Keratinocyte (primary cell): ENCODE results near the gene LIMD2. TPM values are rescaled to one million over a fixed set of nuclear protein-coding genes. Genes with fewer than 3 reads are reported as not detected.

Experiments
- DNase-seq: peaks from one replicate; pipeline ENCODE4 v3.0.0-alpha.2; 2011; ENCODE audit warnings: low read depth, missing footprints, low spot score
- FAIRE-seq: peaks from 2 replicates; lab custom pipeline; 2011; peaks lifted over from hg19 to GRCh38; lab: Jason Lieb, UNC
- H2AFZ ChIP-seq: 2 replicates; pipeline ENCODE4 v1.6.0; 2012; ENCODE audit warnings: low read length, control low read depth, inconsistent platforms; ENCODE audit not compliant: control insufficient read depth
- H3K27ac ChIP-seq: 2 replicates; pipeline ENCODE4 v1.5.1; 2011; ENCODE audit warnings: low read length; ENCODE audit not compliant: control insufficient read depth, insufficient read depth
- H3K27me3 ChIP-seq: 3 replicates; pipeline ENCODE4 v1.6.0; 2011; ENCODE audit warnings: low read length; ENCODE audit not compliant: control insufficient read depth, insufficient read depth; ENCODE audit errors: extremely low read depth
- H3K36me3 ChIP-seq, 2 experiments: 2 replicates in 1 of 2; 3 replicates in 1 of 2; pipeline ENCODE4 v1.5.1; 2011; ENCODE audit warnings: low read length in 2 of 2, mild to moderate bottlenecking in 1 of 2; ENCODE audit not compliant: control insufficient read depth in 2 of 2, insufficient read depth in 2 of 2; ENCODE audit errors: extremely low read depth in 1 of 2
- H3K4me1 ChIP-seq: 3 replicates; pipeline ENCODE4 v1.5.1; 2011; ENCODE audit warnings: low read length; ENCODE audit not compliant: control insufficient read depth, insufficient read depth; ENCODE audit errors: extremely low read depth
- H3K4me2 ChIP-seq: 3 replicates; pipeline ENCODE4 v1.6.0; 2011; ENCODE audit warnings: low read depth, low read length; ENCODE audit not compliant: control insufficient read depth, insufficient read depth; ENCODE audit errors: extremely low read depth
- H3K4me3 ChIP-seq, 3 experiments: fragments of 200-600 bp in 1 of 3; sonication (generic) in 1 of 3; 2 replicates in 2 of 3; 3 replicates in 1 of 3; pipeline ENCODE4 v1.5.1; 2011 to 2016; ENCODE audit warnings: low read length in 3 of 3, mild to moderate bottlenecking in 3 of 3, control low read depth in 2 of 3, inconsistent platforms in 1 of 3, low read depth in 1 of 3, mixed read lengths in 1 of 3, mixed run types in 1 of 3, moderate library complexity in 1 of 3; ENCODE audit not compliant: control insufficient read depth in 2 of 3, insufficient read depth in 2 of 3; ENCODE audit errors: extremely low read depth in 1 of 3
- H3K79me2 ChIP-seq: 2 replicates; pipeline ENCODE4 v1.6.0; 2012; ENCODE audit warnings: low read length; ENCODE audit not compliant: control insufficient read depth, insufficient read depth
- H3K9ac ChIP-seq: 3 replicates; pipeline ENCODE4 v1.6.0; 2011; ENCODE audit warnings: low read length; ENCODE audit not compliant: control insufficient read depth, insufficient read depth; ENCODE audit errors: extremely low read depth
- H3K9me1 ChIP-seq: 3 replicates; pipeline ENCODE4 v1.6.0; 2011; ENCODE audit warnings: low read length; ENCODE audit not compliant: control insufficient read depth, insufficient read depth; ENCODE audit errors: extremely low read depth
- H3K9me3 ChIP-seq: 2 replicates; pipeline ENCODE4 v1.5.1; 2012; ENCODE audit warnings: low read depth, low read length; ENCODE audit not compliant: control insufficient read depth
- H4K20me1 ChIP-seq: 3 replicates; pipeline ENCODE4 v1.6.0; 2011; ENCODE audit warnings: low read length; ENCODE audit not compliant: control insufficient read depth, insufficient read depth; ENCODE audit errors: extremely low read depth
- EZH2 ChIP-seq: IDR thresholded peaks from one replicate; pipeline ENCODE4 v1.6.1; 2012; ENCODE audit warnings: inconsistent platforms, mild to moderate bottlenecking, low read length, moderate library complexity
- dilution Hi-C: fragments of 300-500 bp; cut with MboI; formaldehyde crosslinking; loops from one replicate; pipeline ENCODE4 v1.7.0; 2020; ENCODE audit warnings: low sequenced_read_pairs; ENCODE audit not compliant: extremely low pct_ligation_motif_present
- polyA plus RNA-seq, 5 experiments: library from polyadenylated mRNA; depleted of rRNA in 3 of 5; stranded (reverse) in 3 of 5; stranded (forward) in 1 of 5; unstranded in 1 of 5; fragments of >200 nt; gene quantifications; 1 replicate in 1 of 5; 2 replicates in 3 of 5; 3 replicates in 1 of 5; pipeline versions ENCODE4 v1.2.1 to v1.2.3, GENCODE V29; 2011 to 2012; ENCODE audit warnings: missing spikeins in 2 of 5, low read depth in 1 of 5, low replicate concordance in 1 of 5
- TF ChIP-seq, protein P1 (sequence below), 3 experiments: IDR thresholded peaks in 1 of 3; conservative IDR thresholded peaks in 1 of 3; optimal IDR thresholded peaks in 1 of 3; 2 replicates in 2 of 3; 3 replicates in 1 of 3; pipeline versions ENCODE3 to v1.5.1; 2011; ENCODE audit warnings: low read length in 3 of 3, mild to moderate bottlenecking in 3 of 3, moderate library complexity in 2 of 3, control low read depth in 1 of 3, inconsistent platforms in 1 of 3; ENCODE audit not compliant: insufficient read depth in 2 of 3; ENCODE audit errors: extremely low read depth in 1 of 3

The LIMD2 gene
- polyA plus RNA-seq, 1 donor (not counting 4 experiments of a cell fraction or from before 2014, with no cell fraction given): 1.6 TPM

GRCh38 chr17:63652106-63652505 is 47.8 kb downstream of the LIMD2 start:
- no peak for DNase-seq
- Histone ChIP-seq H3K27me3 (no peaks in the 10 kb centered on the region), H3K36me3 (peaks cover 0 to 1% of the 10 kb centered on the region in 2 experiments), H4K20me1 (no peaks in the 10 kb centered on the region), H3K79me2 (no peaks in the 10 kb centered on the region), H3K27ac (no peak overlapping the region), H3K4me2 (no peak overlapping the region), H3K9ac (no peak overlapping the region), H2AFZ (no peak overlapping the region), H3K4me3 (no peak overlapping the region), H3K9me1 (no peaks in the 10 kb centered on the region), H3K9me3 (no peaks in the 10 kb centered on the region), H3K4me1 (peaks cover 5% of the 10 kb centered on the region)
- no peak for FAIRE-seq
- no peak for TF ChIP-seq EZH2
- TF ChIP-seq, protein P1, sequence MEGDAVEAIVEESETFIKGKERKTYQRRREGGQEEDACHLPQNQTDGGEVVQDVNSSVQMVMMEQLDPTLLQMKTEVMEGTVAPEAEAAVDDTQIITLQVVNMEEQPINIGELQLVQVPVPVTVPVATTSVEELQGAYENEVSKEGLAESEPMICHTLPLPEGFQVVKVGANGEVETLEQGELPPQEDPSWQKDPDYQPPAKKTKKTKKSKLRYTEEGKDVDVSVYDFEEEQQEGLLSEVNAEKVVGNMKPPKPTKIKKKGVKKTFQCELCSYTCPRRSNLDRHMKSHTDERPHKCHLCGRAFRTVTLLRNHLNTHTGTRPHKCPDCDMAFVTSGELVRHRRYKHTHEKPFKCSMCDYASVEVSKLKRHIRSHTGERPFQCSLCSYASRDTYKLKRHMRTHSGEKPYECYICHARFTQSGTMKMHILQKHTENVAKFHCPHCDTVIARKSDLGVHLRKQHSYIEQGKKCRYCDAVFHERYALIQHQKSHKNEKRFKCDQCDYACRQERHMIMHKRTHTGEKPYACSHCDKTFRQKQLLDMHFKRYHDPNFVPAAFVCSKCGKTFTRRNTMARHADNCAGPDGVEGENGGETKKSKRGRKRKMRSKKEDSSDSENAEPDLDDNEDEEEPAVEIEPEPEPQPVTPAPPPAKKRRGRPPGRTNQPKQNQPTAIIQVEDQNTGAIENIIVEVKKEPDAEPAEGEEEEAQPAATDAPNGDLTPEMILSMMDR (optimal IDR thresholded peaks at IDR 0.05 in 1 of 3, IDR thresholded peaks at IDR 0.05 in 1 of 3, conservative IDR thresholded peaks at IDR 0.05 in 1 of 3; ENCODE audit: extremely low read depth in 1 of 3, insufficient read depth in 2 of 3, low read length in 3 of 3): no peak
- dilution Hi-C loops: no loop called here

DNA sequence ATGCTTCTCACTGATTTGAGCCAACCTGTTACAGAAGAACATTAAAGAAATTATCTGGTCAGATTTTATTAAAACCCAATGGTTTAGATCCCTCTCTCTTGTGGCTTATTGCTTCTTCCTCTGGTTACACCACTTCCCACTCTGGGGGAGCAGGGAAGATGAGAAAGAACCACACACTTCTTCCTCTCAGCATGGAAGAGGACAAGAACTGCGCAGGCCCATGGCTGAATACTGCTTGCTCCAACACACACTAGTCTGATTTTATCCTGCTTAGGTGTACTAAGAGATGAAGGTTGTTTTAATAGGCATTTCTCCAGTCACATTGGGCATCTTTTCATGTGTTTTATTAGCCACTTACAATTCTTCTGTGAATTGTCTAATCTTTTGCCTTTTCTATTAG is 50.1 kb downstream of the LIMD2 start:
- dilution Hi-C loops: no loop called here
- Histone ChIP-seq H3K9ac (no peak overlapping the region), H3K9me3 (no peaks in the 10 kb centered on the region), H3K36me3 (peaks cover 0 to 1% of the 10 kb centered on the region in 2 experiments), H3K9me1 (no peaks in the 10 kb centered on the region), H3K4me3 (no peak overlapping the region), H3K27ac (no peak overlapping the region), H4K20me1 (no peaks in the 10 kb centered on the region), H2AFZ (no peak overlapping the region), H3K4me1 (peaks cover 23% of the 10 kb centered on the region), H3K79me2 (no peaks in the 10 kb centered on the region), H3K4me2 (no peak overlapping the region), H3K27me3 (no peaks in the 10 kb centered on the region)
- TF ChIP-seq, protein P1 (optimal IDR thresholded peaks at IDR 0.05 in 1 of 3, IDR thresholded peaks at IDR 0.05 in 1 of 3, conservative IDR thresholded peaks at IDR 0.05 in 1 of 3; ENCODE audit: extremely low read depth in 1 of 3, insufficient read depth in 2 of 3, low read length in 3 of 3): no peak
- no peak for TF ChIP-seq EZH2
- FAIRE-seq (no peak), DNase-seq (no peak)
